SU-DHL-6 (cell line): Measurements from ENCODE around the gene RIMBP2.

Experiments
- EZH2phosphoT487 ChIP-seq: fragments of 200-600 bp; sonication (generic), shearing (Covaris generic); conservative IDR thresholded peaks from 2 replicates; pipeline ENCODE4 v1.6.1; 2018; ENCODE audit warnings: mild to moderate bottlenecking, antibody characterized with exemption, low read length, moderate library complexity, mixed read lengths
- TF ChIP-seq, protein P1 (sequence below): fragments of 200-600 bp; sonication (generic); IDR thresholded peaks from one replicate; pipeline ENCODE4 v1.5.1; 2017; ENCODE audit warnings: antibody characterized with exemption, mild to moderate bottlenecking, low read length, moderate library complexity; ENCODE audit not compliant: insufficient read depth, poor library complexity, severe bottlenecking

DNA sequence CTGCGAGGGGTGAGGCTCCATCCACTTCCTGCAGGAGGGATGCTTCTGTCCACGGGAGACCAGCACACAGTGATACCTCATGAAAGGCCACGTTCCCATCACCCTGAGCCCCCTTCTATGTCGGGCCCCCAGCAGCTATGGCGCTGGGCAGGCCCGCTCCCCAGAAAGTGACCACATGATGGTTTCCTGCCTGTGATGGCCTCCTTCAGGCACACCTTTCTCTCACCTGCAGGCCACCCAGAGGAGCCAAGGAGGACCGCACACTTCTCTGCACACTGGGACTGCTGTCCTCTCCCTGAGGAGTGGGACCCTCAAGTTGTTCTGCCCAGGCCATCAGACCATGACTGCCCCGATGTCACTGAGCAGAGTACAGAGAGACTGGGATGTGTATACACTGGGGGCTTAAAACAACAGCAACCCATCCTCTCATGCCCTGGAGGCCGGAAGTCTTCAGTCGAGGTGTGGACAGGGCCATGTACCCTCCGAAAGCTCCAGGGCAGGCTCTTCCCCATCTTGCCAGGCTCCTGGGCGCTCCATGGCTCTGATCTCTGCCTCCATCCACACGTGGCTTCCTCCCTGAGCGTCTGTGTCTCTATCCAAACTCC, 219.5 kb downstream of the RIMBP2 start:
- TF ChIP-seq, protein P1, sequence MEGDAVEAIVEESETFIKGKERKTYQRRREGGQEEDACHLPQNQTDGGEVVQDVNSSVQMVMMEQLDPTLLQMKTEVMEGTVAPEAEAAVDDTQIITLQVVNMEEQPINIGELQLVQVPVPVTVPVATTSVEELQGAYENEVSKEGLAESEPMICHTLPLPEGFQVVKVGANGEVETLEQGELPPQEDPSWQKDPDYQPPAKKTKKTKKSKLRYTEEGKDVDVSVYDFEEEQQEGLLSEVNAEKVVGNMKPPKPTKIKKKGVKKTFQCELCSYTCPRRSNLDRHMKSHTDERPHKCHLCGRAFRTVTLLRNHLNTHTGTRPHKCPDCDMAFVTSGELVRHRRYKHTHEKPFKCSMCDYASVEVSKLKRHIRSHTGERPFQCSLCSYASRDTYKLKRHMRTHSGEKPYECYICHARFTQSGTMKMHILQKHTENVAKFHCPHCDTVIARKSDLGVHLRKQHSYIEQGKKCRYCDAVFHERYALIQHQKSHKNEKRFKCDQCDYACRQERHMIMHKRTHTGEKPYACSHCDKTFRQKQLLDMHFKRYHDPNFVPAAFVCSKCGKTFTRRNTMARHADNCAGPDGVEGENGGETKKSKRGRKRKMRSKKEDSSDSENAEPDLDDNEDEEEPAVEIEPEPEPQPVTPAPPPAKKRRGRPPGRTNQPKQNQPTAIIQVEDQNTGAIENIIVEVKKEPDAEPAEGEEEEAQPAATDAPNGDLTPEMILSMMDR: no peak
- TF ChIP-seq EZH2phosphoT487: no peak
